GM19328 (cell line): ENCODE measurements around the gene DDOST.
"Not testable (repeated sequence)": the region's sequence is repeated elsewhere in the genome, so short reads cannot be mapped to it uniquely, and the experiment has no call there.

Experiments
- ATAC-seq: cut with Tn5 transposase; IDR thresholded peaks from one replicate; pipeline ENCODE4 v1.9.1; 2021; ENCODE audit warnings: mild to moderate bottlenecking, moderate library complexity; ENCODE audit not compliant: unreplicated experiment

DDOST gene

GRCh38 chr1:20626524-20626923 lies 34.6 kb downstream of the DDOST start:
- no peak for ATAC-seq

- no peak for ATAC-seq
Observed at GRCh38 chr1:20626098-20626427, 35.1 kb downstream of the DDOST start.

- ATAC-seq, result no peak
Observed at GRCh38 chr1:20625176-20626097, 35.7 kb downstream of the DDOST start.

GRCh38 chr1:20624709-20625108 lies 36.5 kb downstream of the DDOST start:
- no peak for ATAC-seq

- ATAC-seq, result no peak
Observed at GRCh38 chr1:20621012-20621411, 40.2 kb downstream of the DDOST start.

- ATAC-seq, result no peak
Observed at GRCh38 chr1:20619999-20620398, 41.2 kb downstream of the DDOST start.

- ATAC-seq, result no peak
Observed at GRCh38 chr1:20618550-20618949, 42.6 kb downstream of the DDOST start.

GRCh38 chr1:20616847-20617487 lies 44.2 kb downstream of the DDOST start:
- no peak for ATAC-seq

GRCh38 chr1:20615946-20616846 lies 45.0 kb downstream of the DDOST start:
- ATAC-seq, result no peak

- ATAC-seq, result no peak
Observed at GRCh38 chr1:20614131-20614579, 47.0 kb downstream of the DDOST start.

- no peak for ATAC-seq
Observed at GRCh38 chr1:20612221-20612746, 48.9 kb downstream of the DDOST start.

GRCh38 chr1:20611652-20612051 lies 49.5 kb downstream of the DDOST start:
- ATAC-seq, result no peak

- no peak for ATAC-seq
Observed at GRCh38 chr1:20610970-20611369, 50.2 kb downstream of the DDOST start.

- no peak for ATAC-seq
Observed at GRCh38 chr1:20609541-20609940, 51.6 kb downstream of the DDOST start.

- not testable (repeated sequence) for ATAC-seq
Observed at GRCh38 chr1:20606801-20607570, 54.2 kb downstream of the DDOST start.

- ATAC-seq, result no peak
Observed at GRCh38 chr1:20604678-20605077, 56.5 kb downstream of the DDOST start.

GRCh38 chr1:20603504-20604464 lies 57.4 kb downstream of the DDOST start:
- no peak for ATAC-seq

- ATAC-seq, result no peak
Observed at GRCh38 chr1:20602851-20603450, 58.2 kb downstream of the DDOST start.
